AG04449 (cell line): ENCODE measurements around the gene CNIH2.
A peak's percentile ranks its signal among the peaks of the same experiment; 100 is the strongest.

Experiments used
- CTCF ChIA-PET: fragments of 350-600 bp; formaldehyde crosslinking; extraction: SDS; loops from one replicate; lab custom pipeline; 2021; ENCODE audit warnings: antibody characterized with exemption; lab: Yijun Ruan, JAX
- POLR2A ChIA-PET: fragments of 400-600, 350-600 bp; formaldehyde crosslinking; extraction: SDS; loops from one replicate; lab custom pipeline; 2020; ENCODE audit warnings: antibody characterized with exemption, inconsistent platforms; lab: Yijun Ruan, JAX
- DNase-seq: peaks from one replicate; pipeline ENCODE4 v3.0.0-alpha.2; 2010; ENCODE audit warnings: low read depth, low spot score
- H3K4me3 ChIP-seq: 2 replicates; pipeline ENCODE4 v1.5.1; 2011; ENCODE audit warnings: low read depth, mild to moderate bottlenecking, control low read depth, low read length
- CTCF ChIP-seq: IDR thresholded peaks from one replicate; pipeline ENCODE4 v1.5.1; 2011; ENCODE audit warnings: mild to moderate bottlenecking, moderate library complexity, low read length, control low read depth, inconsistent platforms; ENCODE audit not compliant: insufficient read depth; ENCODE audit errors: missing control alignments

CNIH2 gene

DNA sequence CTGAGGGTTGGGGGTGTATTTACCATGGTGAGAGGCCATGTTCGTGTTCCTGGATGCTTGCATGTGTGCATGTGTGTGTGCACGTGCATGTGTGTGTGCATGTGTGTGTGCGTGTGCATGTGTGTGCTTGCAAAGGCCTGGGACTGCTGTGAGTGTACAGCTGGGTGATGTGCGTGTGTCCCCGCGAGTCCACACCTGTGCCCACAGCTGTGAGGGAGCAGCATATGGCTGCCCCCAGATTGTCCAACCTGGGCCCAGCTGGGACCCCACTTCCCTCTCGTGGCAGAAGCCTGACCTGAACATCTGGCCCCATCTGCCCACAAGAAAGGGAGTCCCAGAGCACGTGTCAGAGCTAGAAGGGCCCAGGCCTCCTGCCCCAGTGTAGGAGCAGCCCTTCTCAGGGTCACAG, 47.3 kb downstream of the CNIH2 start:
- H3K4me3 ChIP-seq = no peak overlapping the region
- ChIA-PET CTCF (interaction anchor here (0.6 to 3.8 kb wide), 3 partner anchors 10 to 22 kb away, joined by 3 to 61 read pairs (median 5); partner anchors contain the start of gene RIN1), POLR2A (interaction anchor here (1.3 to 3.7 kb wide), 3 partner anchors 9 to 12 kb away, joined by 4 to 64 read pairs (median 29); partner anchors contain the start of genes CD248 and RIN1)
- no peak for DNase-seq
- no peak for TF ChIP-seq CTCF

DNA sequence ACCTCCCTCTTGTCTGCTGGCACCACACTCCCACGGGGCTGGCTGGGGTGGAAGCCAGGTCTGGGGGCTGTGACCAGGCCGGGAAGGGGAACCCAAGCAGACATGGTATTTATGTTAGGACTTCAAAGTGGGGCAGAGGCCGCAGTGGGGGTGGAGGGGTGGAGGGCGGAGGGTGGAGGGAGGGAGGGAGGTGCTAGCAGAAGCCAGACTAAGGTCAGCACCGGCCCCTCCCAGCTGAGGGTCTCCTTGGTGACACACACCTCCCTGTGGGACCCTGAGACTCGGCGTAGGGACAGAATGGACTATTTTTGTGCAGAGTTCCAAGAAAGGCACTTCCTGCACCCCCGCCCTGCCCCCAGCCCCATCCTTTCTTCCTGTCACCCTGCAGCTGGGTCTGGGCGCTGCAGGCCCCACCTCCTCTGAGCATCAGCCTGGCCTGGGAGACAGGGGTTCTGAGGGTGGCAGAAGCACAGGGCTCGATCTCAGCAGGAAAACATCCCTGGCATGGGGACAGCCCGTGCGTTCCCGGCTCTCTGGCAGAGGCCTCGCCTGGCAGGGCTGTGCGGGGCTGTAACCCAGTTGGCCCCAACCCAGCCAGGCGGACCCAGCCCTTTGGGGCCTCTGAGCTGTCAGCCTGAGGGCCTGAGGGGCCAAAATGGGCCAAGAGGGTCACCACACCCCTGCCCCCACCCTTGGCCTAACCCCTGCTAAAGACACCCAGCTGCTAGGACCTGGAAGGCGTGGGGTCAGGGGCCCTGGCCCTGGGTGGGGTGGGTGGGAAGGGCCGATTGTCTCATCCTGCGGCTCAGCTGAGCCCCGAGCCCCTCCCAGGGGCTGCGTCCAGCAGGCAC, 48.5 kb downstream of the CNIH2 start:
- POLR2A ChIA-PET = interaction anchor here (0.6 to 3.7 kb wide), 9 partner anchors 9 to 44 kb away, joined by 3 to 64 read pairs (median 4); partner anchors contain the start of genes CD248 and RIN1
- CTCF ChIA-PET = interaction anchor here (0.6 to 3.8 kb wide), 12 partner anchors 8 to 47 kb away, joined by 3 to 61 read pairs (median 4); partner anchors contain the start of genes B4GAT1, BRMS1, CD248 and TMEM151A
- no peak for TF ChIP-seq CTCF
- no peak overlapping the region for H3K4me3 ChIP-seq
- no peak for DNase-seq

DNA sequence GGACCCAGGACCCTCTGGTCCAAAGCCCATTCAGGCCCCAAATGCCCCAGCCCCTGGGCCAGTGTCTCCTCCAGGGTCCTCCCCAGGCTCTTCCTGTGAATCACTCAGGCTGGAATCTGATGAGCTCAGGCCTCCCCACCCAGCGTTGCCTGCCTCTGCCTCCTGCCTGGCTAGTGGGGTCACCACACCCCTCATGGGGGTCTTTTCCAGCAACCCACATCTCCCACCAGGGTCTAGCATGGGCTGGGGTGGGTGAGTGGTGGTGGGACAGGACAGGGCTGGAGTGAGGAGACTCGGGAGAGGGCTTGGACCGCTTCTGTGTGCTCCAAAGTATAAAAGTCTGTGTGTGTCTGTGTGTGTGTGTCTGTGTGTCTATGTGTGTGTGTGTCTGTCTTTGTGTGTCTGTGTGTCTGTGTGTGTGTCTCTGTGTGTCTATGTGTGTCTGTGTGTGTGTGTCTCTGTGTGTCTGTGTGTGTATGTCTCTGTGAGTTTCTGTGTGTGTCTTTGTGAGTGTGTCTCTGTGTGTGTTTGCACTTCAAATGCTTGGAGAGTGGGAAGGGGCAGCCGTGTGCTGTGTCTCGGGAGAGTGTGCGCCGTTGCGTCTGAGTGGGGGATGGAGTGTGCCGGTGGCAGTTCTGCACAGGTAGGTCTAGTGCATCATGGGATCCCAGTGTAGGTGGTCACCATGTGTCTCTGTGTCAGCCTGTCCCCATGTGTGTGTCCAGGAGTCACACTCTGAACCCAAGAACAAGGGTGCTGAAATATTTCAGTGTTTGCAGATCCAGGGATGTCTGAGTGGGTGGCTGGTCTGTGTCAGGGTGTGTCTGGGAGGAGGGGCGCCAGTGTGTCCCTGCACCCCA, 49.4 kb downstream of the CNIH2 start:
- ChIA-PET CTCF (interaction anchor here (0.6 to 3.8 kb wide), 12 partner anchors 8 to 48 kb away, joined by 3 to 61 read pairs (median 4); partner anchors contain the start of genes B4GAT1, BRMS1, CD248 and TMEM151A), POLR2A (interaction anchor here (0.6 to 3.7 kb wide), 8 partner anchors 8 to 43 kb away, joined by 3 to 64 read pairs (median 6); partner anchors contain the start of genes CD248 and RIN1)
- 0 out of 2 replicates have a peak overlapping the region, but pooled peaks have one; percentile 6 for H3K4me3 ChIP-seq
- no peak for DNase-seq
- TF ChIP-seq CTCF = no peak

DNA sequence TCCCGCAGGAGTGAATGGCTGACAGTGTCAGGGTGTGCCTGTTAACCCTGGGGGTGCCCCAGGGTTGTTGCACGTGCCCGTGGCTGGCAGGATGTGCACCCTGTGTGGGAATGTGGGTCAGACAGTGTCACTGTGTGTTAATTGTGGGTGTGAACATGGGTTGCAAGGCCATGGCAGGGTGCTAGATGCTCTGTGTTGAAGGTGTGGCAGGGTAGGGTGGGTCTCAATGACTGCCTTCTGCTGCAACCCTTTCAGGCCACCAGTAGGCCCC, 50.0 kb downstream of the CNIH2 start:
- no peak for TF ChIP-seq CTCF
- POLR2A ChIA-PET = interaction anchor here (1.6 kb wide), 1 partner anchor 15 kb away, joined by 8 read pairs; no protein-coding TSS in a partner anchor
- CTCF ChIA-PET = no interaction called here
- H3K4me3 ChIP-seq = no peak overlapping the region
- no peak for DNase-seq

DNA sequence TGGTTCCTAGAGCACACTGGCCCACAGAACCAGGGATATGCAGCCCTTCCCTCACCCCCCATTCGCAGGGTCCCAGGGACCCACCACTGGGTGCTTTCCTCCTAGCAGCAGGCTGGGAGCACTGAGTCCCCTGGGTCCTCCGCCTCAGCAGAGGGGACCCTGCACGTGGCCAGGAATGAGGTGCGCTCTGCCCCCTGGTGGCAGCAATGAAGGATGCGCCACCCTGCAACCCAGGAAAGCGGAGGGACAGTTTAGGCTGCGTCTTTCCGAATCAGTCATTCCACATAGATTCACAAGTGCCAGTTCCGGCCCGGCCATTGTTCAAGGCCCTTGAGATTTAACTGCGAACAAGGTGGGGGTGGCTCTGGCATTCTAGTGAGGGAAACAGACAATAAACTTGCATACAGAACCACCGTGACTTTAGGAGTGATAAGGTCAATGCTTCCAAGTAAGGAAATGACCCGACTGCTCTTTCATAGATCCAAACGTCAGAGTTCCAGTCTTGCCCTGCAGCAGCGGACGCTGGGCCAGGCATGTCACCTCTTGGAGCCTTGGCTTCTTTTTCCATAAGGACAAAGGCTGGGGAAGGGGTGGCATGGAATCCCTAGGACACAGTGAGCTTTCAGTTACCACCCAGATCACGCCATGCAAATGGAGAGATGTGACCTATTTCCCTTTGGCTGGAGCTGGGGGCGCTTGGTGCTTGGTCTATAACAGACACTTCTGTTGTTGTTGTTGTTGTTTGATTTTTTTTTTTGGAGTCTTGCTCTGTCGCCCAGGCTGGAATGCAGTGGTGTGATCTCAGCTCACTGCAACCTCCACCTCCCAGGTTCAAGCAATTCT, 50.5 kb downstream of the CNIH2 start:
- ChIA-PET POLR2A (interaction anchor here (0.8 to 1.6 kb wide), 3 partner anchors 11 to 17 kb away, joined by 3 to 8 read pairs (median 3); partner anchors contain the start of gene CD248), CTCF (interaction anchor here (0.9 to 8.8 kb wide), 7 partner anchors 11 to 44 kb away, joined by 3 to 231 read pairs (median 5); partner anchors contain the start of genes B4GAT1, CD248 and YIF1A)
- peak; percentile 91 for TF ChIP-seq CTCF
- no peak overlapping the region for H3K4me3 ChIP-seq
- DNase-seq = no peak
